SK-N-SH (cell line): ENCODE results near the gene PXN.

ENCODE experiments used
- TAF1 ChIP-seq: IDR thresholded peaks from 2 replicates; pipeline ENCODE4 v1.6.1; 2012; ENCODE audit warnings: low read depth, mild to moderate bottlenecking, low read length, moderate library complexity, borderline replicate concordance
- TCF12 ChIP-seq: IDR thresholded peaks from 2 replicates; pipeline ENCODE4 v1.4.0; 2012
- TF ChIP-seq, protein P1 (sequence below): fragments of 200-600 bp; sonication (generic); IDR thresholded peaks from 2 replicates; pipeline ENCODE4 v1.6.1; 2017; ENCODE audit warnings: antibody characterized with exemption, mild to moderate bottlenecking, moderate library complexity

- TF ChIP-seq TAF1 (no peak), TCF12 (no peak)
- TF ChIP-seq, protein P1, sequence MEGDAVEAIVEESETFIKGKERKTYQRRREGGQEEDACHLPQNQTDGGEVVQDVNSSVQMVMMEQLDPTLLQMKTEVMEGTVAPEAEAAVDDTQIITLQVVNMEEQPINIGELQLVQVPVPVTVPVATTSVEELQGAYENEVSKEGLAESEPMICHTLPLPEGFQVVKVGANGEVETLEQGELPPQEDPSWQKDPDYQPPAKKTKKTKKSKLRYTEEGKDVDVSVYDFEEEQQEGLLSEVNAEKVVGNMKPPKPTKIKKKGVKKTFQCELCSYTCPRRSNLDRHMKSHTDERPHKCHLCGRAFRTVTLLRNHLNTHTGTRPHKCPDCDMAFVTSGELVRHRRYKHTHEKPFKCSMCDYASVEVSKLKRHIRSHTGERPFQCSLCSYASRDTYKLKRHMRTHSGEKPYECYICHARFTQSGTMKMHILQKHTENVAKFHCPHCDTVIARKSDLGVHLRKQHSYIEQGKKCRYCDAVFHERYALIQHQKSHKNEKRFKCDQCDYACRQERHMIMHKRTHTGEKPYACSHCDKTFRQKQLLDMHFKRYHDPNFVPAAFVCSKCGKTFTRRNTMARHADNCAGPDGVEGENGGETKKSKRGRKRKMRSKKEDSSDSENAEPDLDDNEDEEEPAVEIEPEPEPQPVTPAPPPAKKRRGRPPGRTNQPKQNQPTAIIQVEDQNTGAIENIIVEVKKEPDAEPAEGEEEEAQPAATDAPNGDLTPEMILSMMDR: no peak
Measured at GRCh38 chr12:120229071-120229486, 36.5 kb downstream of the PXN start.
